GM23338 (cell line): ENCODE results near the gene GPR156. TPM values are rescaled to one million over a fixed set of nuclear protein-coding genes. Genes with fewer than 3 reads are reported as not detected.

Experiments
- ATAC-seq: fragments of 200-7000 bp; cut with Tn5 transposase; 3 replicates; pipeline ENCODE4 v1.9.1; 2020
- DNase-seq: peaks from one replicate; pipeline ENCODE4 v3.0.0-alpha.2; 2015; ENCODE audit warnings: low spot score
- H2AFZ ChIP-seq: fragments of 200-600 bp; sonication (generic); 2 replicates; pipeline ENCODE4 v1.8.0; 2016; ENCODE audit warnings: antibody characterized with exemption, mild to moderate bottlenecking, moderate library complexity
- H3F3A ChIP-seq: fragments of 200-600 bp; sonication (generic); replicated peaks from 2 replicates; pipeline ENCODE4 v1.8.0; 2017; ENCODE audit warnings: antibody characterized with exemption, mixed run types, low read depth
- H3K27ac ChIP-seq: fragments of 200-600 bp; sonication (generic); 2 replicates; pipeline ENCODE4 v1.6.1; 2016; ENCODE audit warnings: low read depth
- H3K27me3 ChIP-seq: fragments of 200-600 bp; sonication (generic); 2 replicates; pipeline ENCODE4 v1.8.0; 2016; ENCODE audit warnings: mild to moderate bottlenecking, mixed run types, moderate library complexity; ENCODE audit not compliant: insufficient read depth
- H3K36me3 ChIP-seq: fragments of 200-600 bp; sonication (generic); 2 replicates; pipeline ENCODE4 v1.8.0; 2016; ENCODE audit warnings: mild to moderate bottlenecking; ENCODE audit not compliant: insufficient read depth
- H3K4me1 ChIP-seq: fragments of 200-600 bp; sonication (generic); 2 replicates; pipeline ENCODE4 v1.8.0; 2016; ENCODE audit warnings: mild to moderate bottlenecking, moderate library complexity; ENCODE audit not compliant: insufficient read depth
- H3K4me2 ChIP-seq: fragments of 200-600 bp; sonication (generic); 2 replicates; pipeline ENCODE4 v1.7.1; 2017; ENCODE audit warnings: mixed run types
- H3K4me3 ChIP-seq: fragments of 200-600 bp; sonication (generic); 2 replicates; pipeline ENCODE4 v1.6.1; 2016; ENCODE audit warnings: mixed run types
- H3K79me2 ChIP-seq: fragments of 200-600 bp; sonication (generic); replicated peaks from 2 replicates; pipeline ENCODE4 v1.8.0; 2017; ENCODE audit warnings: mild to moderate bottlenecking; ENCODE audit not compliant: insufficient read depth
- H3K9me2 ChIP-seq: fragments of 200-600 bp; sonication (generic); 2 replicates; pipeline ENCODE4 v1.8.0; 2017; ENCODE audit not compliant: insufficient read depth
- H4K20me1 ChIP-seq: fragments of 200-600 bp; sonication (generic); replicated peaks from 2 replicates; pipeline ENCODE4 v1.8.0; 2017; ENCODE audit warnings: mild to moderate bottlenecking; ENCODE audit not compliant: insufficient read depth
- H3K27ac Mint-ChIP-seq: 2 replicates; pipeline ENCODE4 v1.8.0; 2020; ENCODE audit warnings: inconsistent platforms, mild to moderate bottlenecking, moderate library complexity, mixed read lengths
- H3K27me3 Mint-ChIP-seq: 3 replicates; pipeline ENCODE4 v1.8.0; 2022; ENCODE audit warnings: low read depth, mild to moderate bottlenecking, moderate library complexity, mixed read lengths, inconsistent platforms; ENCODE audit not compliant: insufficient read depth, poor library complexity
- H3K36me3 Mint-ChIP-seq: 3 replicates; pipeline ENCODE4 v1.8.0; 2021; ENCODE audit warnings: low read depth, mild to moderate bottlenecking, inconsistent platforms, moderate library complexity, mixed read lengths
- H3K4me1 Mint-ChIP-seq: 3 replicates; pipeline ENCODE4 v1.8.0; 2020; ENCODE audit warnings: mild to moderate bottlenecking, inconsistent platforms, mixed read lengths
- H3K4me3 Mint-ChIP-seq: 3 replicates; pipeline ENCODE4 v1.8.0; 2021; ENCODE audit warnings: moderate library complexity, mild to moderate bottlenecking, inconsistent platforms, mixed read lengths
- H3K9me3 Mint-ChIP-seq: 3 replicates; pipeline ENCODE4 v1.8.0; 2020; ENCODE audit warnings: moderate library complexity, mild to moderate bottlenecking, inconsistent platforms, mixed read lengths
- EZH2 ChIP-seq: fragments of 200-600 bp; sonication (generic); IDR thresholded peaks from one replicate; pipeline ENCODE4 v1.8.0; 2017; ENCODE audit warnings: antibody characterized with exemption, mild to moderate bottlenecking, low read depth; ENCODE audit not compliant: unreplicated experiment
- NANOG ChIP-seq: IDR thresholded peaks from 2 replicates; pipeline ENCODE4 v1.6.1; 2016; ENCODE audit warnings: antibody characterized with exemption, borderline replicate concordance
- polyA plus RNA-seq: library from polyadenylated mRNA; unstranded; fragments of >200 nt; fragmentation: Nextera tagmentation; extraction: Ambion mirVana; gene quantifications from 2 replicates; pipeline ENCODE4 v1.2.1, GENCODE V29; 2016
- total RNA-seq: library from RNA; depleted of rRNA; stranded (reverse); fragments of >200 nt; shearing (Covaris generic); gene quantifications from 2 replicates; pipeline ENCODE4 v1.2.3, GENCODE V29; 2014
- TF ChIP-seq, protein P1 (sequence below): fragments of 250-450 bp; sonication (Bioruptor Pico); IDR thresholded peaks from 2 replicates; pipeline ENCODE4 v1.5.0; 2020; ENCODE audit warnings: mild to moderate bottlenecking, moderate library complexity
- TF ChIP-seq, protein P2 (sequence below): IDR thresholded peaks from 2 replicates; pipeline ENCODE4 v1.6.1; 2016; ENCODE audit warnings: antibody characterized with exemption

Gene GPR156
- total and polyA plus RNA-seq, 2 experiments from 2014 or later = 0.50 to 2.5 TPM

DNA sequence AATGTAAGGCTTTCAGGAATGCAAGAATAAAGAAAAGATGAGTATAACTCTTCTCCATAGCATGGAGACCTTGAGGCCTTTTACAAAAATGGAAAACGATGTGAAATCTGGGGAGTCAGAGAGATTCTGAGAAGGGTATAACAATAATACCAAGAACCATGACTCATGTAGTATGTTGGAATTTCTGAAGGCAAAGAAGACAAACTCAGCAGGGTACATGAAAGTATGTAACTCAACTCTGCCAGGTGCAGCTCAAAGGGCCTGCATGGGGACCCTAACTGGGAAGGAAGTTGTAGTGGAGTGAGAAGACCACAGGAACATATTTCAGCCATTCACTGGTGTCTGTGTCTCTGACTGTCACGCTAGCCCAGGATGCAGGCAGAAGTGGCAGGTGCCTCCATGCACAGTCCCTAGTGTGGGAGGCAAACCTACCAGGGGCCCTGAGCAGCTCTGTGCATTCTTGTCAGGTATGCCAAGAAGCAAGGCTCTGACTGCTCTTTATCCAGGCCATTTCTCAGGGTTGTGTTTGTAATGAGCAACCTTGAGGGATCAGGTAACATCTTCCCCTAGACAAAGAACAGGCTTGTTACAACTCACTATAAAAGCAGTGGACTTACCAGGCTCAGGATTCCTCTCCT, 57.2 kb downstream of the GPR156 start (continued):
- TF ChIP-seq, protein P1, sequence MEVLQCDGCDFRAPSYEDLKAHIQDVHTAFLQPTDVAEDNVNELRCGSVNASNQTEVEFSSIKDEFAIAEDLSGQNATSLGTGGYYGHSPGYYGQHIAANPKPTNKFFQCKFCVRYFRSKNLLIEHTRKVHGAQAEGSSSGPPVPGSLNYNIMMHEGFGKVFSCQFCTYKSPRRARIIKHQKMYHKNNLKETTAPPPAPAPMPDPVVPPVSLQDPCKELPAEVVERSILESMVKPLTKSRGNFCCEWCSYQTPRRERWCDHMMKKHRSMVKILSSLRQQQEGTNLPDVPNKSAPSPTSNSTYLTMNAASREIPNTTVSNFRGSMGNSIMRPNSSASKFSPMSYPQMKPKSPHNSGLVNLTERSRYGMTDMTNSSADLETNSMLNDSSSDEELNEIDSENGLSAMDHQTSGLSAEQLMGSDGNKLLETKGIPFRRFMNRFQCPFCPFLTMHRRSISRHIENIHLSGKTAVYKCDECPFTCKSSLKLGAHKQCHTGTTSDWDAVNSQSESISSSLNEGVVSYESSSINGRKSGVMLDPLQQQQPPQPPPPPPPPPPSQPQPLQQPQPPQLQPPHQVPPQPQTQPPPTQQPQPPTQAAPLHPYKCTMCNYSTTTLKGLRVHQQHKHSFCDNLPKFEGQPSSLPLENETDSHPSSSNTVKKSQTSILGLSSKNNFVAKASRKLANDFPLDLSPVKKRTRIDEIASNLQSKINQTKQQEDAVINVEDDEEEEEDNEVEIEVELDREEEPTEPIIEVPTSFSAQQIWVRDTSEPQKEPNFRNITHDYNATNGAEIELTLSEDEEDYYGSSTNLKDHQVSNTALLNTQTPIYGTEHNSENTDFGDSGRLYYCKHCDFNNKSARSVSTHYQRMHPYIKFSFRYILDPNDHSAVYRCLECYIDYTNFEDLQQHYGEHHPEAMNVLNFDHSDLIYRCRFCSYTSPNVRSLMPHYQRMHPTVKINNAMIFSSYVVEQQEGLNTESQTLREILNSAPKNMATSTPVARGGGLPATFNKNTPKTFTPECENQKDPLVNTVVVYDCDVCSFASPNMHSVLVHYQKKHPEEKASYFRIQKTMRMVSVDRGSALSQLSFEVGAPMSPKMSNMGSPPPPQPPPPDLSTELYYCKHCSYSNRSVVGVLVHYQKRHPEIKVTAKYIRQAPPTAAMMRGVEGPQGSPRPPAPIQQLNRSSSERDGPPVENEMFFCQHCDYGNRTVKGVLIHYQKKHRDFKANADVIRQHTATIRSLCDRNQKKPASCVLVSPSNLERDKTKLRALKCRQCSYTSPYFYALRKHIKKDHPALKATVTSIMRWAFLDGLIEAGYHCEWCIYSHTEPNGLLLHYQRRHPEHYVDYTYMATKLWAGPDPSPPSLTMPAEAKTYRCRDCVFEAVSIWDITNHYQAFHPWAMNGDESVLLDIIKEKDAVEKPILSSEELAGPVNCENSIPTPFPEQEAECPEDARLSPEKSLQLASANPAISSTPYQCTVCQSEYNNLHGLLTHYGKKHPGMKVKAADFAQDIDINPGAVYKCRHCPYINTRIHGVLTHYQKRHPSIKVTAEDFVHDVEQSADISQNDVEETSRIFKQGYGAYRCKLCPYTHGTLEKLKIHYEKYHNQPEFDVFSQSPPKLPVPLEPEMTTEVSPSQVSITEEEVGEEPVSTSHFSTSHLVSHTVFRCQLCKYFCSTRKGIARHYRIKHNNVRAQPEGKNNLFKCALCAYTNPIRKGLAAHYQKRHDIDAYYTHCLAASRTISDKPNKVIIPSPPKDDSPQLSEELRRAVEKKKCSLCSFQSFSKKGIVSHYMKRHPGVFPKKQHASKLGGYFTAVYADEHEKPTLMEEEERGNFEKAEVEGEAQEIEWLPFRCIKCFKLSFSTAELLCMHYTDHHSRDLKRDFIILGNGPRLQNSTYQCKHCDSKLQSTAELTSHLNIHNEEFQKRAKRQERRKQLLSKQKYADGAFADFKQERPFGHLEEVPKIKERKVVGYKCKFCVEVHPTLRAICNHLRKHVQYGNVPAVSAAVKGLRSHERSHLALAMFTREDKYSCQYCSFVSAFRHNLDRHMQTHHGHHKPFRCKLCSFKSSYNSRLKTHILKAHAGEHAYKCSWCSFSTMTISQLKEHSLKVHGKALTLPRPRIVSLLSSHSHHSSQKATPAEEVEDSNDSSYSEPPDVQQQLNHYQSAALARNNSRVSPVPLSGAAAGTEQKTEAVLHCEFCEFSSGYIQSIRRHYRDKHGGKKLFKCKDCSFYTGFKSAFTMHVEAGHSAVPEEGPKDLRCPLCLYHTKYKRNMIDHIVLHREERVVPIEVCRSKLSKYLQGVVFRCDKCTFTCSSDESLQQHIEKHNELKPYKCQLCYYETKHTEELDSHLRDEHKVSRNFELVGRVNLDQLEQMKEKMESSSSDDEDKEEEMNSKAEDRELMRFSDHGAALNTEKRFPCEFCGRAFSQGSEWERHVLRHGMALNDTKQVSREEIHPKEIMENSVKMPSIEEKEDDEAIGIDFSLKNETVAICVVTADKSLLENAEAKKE (CRISPR knock-in tag) = no peak
- TF ChIP-seq, protein P2, sequence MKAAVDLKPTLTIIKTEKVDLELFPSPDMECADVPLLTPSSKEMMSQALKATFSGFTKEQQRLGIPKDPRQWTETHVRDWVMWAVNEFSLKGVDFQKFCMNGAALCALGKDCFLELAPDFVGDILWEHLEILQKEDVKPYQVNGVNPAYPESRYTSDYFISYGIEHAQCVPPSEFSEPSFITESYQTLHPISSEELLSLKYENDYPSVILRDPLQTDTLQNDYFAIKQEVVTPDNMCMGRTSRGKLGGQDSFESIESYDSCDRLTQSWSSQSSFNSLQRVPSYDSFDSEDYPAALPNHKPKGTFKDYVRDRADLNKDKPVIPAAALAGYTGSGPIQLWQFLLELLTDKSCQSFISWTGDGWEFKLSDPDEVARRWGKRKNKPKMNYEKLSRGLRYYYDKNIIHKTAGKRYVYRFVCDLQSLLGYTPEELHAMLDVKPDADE = no peak
- no peak for TF ChIP-seq NANOG
- TF ChIP-seq EZH2 = no peak

DNA sequence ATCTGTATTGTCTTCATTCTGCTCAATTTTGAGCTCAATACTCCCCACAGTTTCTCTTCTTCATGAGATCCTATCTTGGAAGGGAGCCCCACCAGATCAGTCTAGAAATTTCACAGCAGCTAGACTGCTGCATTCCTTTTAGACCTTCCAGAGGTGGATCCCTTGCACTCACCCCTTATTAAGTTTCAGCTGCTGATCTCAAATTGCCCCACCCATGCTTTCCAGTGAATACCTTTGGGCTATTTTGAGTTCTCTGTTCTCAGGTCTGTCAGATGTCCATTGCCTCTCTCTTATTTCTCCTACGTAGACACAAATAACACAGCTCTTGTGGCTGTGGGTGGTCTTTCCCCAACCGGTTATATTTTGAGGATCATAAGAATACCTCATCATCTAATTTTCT, 60.8 kb downstream of the GPR156 start:
- Histone ChIP-seq H3K9me2 (no peaks in the 10 kb centered on the region), H3K27me3 (no peaks in the 10 kb centered on the region), H3K4me2 (no peak overlapping the region), H3K27ac (no peak overlapping the region), H3F3A (no peaks in the 10 kb centered on the region), H3K4me3 (no peak overlapping the region), H2AFZ (no peak overlapping the region), H4K20me1 (no peaks in the 10 kb centered on the region), H3K4me1 (no peaks in the 10 kb centered on the region), H3K79me2 (no peaks in the 10 kb centered on the region), H3K36me3 (no peaks in the 10 kb centered on the region)
- no peak for TF ChIP-seq NANOG
- H3K4me3 Mint-ChIP-seq = no peak overlapping the region
- DNase-seq (no peak), ATAC-seq (no peak)
- no peaks in the 10 kb centered on the region for H3K9me3 Mint-ChIP-seq
- no peaks in the 10 kb centered on the region for H3K36me3 Mint-ChIP-seq
- H3K27me3 Mint-ChIP-seq = peaks cover 5% of the 10 kb centered on the region
- no peak overlapping the region for H3K27ac Mint-ChIP-seq
- peaks cover 9% of the 10 kb centered on the region; the same call in 2 of the 3 replicates for H3K4me1 Mint-ChIP-seq
